Neural cell (in vitro differentiated cells): ENCODE data around the gene AMPD1. TPM values are rescaled to one million over a fixed set of nuclear protein-coding genes. Genes with fewer than 3 reads are reported as not detected.

Source experiments
- H2AFZ ChIP-seq: fragments of 200-600, 300-800 bp; sonication (generic), shearing (Covaris generic); 2 replicates; pipeline ENCODE4 v1.6.0; 2014; ENCODE audit warnings: low read depth, mild to moderate bottlenecking, antibody characterized with exemption, low read length, moderate library complexity
- H3F3A ChIP-seq: fragments of 200-600 bp; shearing (Covaris generic); 2 replicates; pipeline ENCODE4 v1.6.1; 2016; ENCODE audit warnings: mild to moderate bottlenecking, moderate library complexity, mixed read lengths, antibody characterized with exemption, low read length; ENCODE audit not compliant: insufficient read depth, poor library complexity, severe bottlenecking
- H3K27ac ChIP-seq: fragments of 200-600, 300-800 bp; sonication (generic), shearing (Covaris generic); 2 replicates; pipeline ENCODE4 v1.5.1; 2014; ENCODE audit warnings: mild to moderate bottlenecking, low read length, moderate library complexity
- H3K27me3 ChIP-seq: fragments of 300-800, 200-600 bp; sonication (generic), shearing (Covaris generic); 2 replicates; pipeline ENCODE4 v1.6.0; 2014; ENCODE audit warnings: mild to moderate bottlenecking, low read depth, low read length, moderate library complexity; ENCODE audit not compliant: insufficient read depth
- H3K36me3 ChIP-seq: fragments of 300-800, 200-600 bp; sonication (generic), shearing (Covaris generic); 2 replicates; pipeline ENCODE4 v1.5.1; 2014; ENCODE audit warnings: mild to moderate bottlenecking, antibody characterized with exemption, low read length, moderate library complexity; ENCODE audit not compliant: insufficient read depth
- H3K4me2 ChIP-seq: fragments of 300-800, 200-600 bp; sonication (generic), shearing (Covaris generic); 2 replicates; pipeline ENCODE4 v1.6.0; 2014; ENCODE audit warnings: mild to moderate bottlenecking, low read length
- H3K4me3 ChIP-seq: fragments of 300-800, 200-600 bp; sonication (generic), shearing (Covaris generic); 2 replicates; pipeline ENCODE4 v1.5.1; 2014; ENCODE audit warnings: mild to moderate bottlenecking, low read length, moderate library complexity
- H3K79me2 ChIP-seq: fragments of 200-600 bp; shearing (Covaris generic); replicated peaks from 2 replicates; pipeline ENCODE4 v1.6.0; 2014; ENCODE audit warnings: mild to moderate bottlenecking, low read length, moderate library complexity; ENCODE audit not compliant: insufficient read depth
- H3K9ac ChIP-seq: fragments of 300-800, 200-600 bp; sonication (generic), shearing (Covaris generic); 2 replicates; pipeline ENCODE4 v1.6.1; 2016; ENCODE audit warnings: mild to moderate bottlenecking, low read length, mixed read lengths
- H3K9me2 ChIP-seq: fragments of 200-600 bp; shearing (Covaris generic); 2 replicates; pipeline ENCODE4 v1.6.1; 2016; ENCODE audit warnings: mild to moderate bottlenecking, low read length, mixed read lengths; ENCODE audit not compliant: insufficient read depth
- H3K9me3 ChIP-seq: fragments of 200-600, 300-800 bp; sonication (generic), shearing (Covaris generic); 2 replicates; pipeline ENCODE4 v1.6.1; 2016; ENCODE audit warnings: mild to moderate bottlenecking, mixed run types, low read length, moderate library complexity, mixed read lengths
- H4K20me1 ChIP-seq: fragments of 200-600 bp; shearing (Covaris generic); 2 replicates; pipeline ENCODE4 v1.6.1; 2016; ENCODE audit warnings: mild to moderate bottlenecking, mixed run types; ENCODE audit not compliant: insufficient read depth
- CTCF ChIP-seq: fragments of 450-650 bp; IDR thresholded peaks from 2 replicates; pipeline ENCODE4 v1.5.1; 2014; ENCODE audit warnings: antibody characterized with exemption, mild to moderate bottlenecking, moderate library complexity; ENCODE audit not compliant: poor library complexity, severe bottlenecking
- EP300 ChIP-seq: fragments of 450-650 bp; conservative IDR thresholded peaks from 2 replicates; pipeline ENCODE4 v1.6.1; 2014; ENCODE audit warnings: antibody characterized with exemption, mild to moderate bottlenecking, moderate library complexity; ENCODE audit not compliant: poor library complexity, severe bottlenecking
- EZH2 ChIP-seq: fragments of 200-600, 300-800 bp; shearing (Covaris generic), sonication (generic); IDR thresholded peaks from 2 replicates; pipeline ENCODE4 v1.6.1; 2014; ENCODE audit warnings: antibody characterized with exemption, low read length, borderline replicate concordance, mild to moderate bottlenecking; ENCODE audit not compliant: insufficient read depth, poor library complexity, severe bottlenecking
- MXI1 ChIP-seq: fragments of 450-650 bp; conservative IDR thresholded peaks from 2 replicates; pipeline ENCODE4 v1.6.1; 2014; ENCODE audit warnings: antibody characterized with exemption, mild to moderate bottlenecking; ENCODE audit not compliant: poor library complexity, severe bottlenecking
- POLR2AphosphoS5 ChIP-seq: IDR thresholded peaks from 2 replicates; pipeline ENCODE4 v1.6.1; 2012
- RAD21 ChIP-seq: fragments of 450-650 bp; conservative IDR thresholded peaks from 2 replicates; pipeline ENCODE4 v1.6.1; 2014; ENCODE audit warnings: antibody characterized with exemption, mild to moderate bottlenecking, moderate library complexity
- REST ChIP-seq: IDR thresholded peaks from 2 replicates; pipeline ENCODE4 v1.6.1; 2012; ENCODE audit warnings: borderline replicate concordance
- SMC3 ChIP-seq: fragments of 450-650 bp; conservative IDR thresholded peaks from 2 replicates; pipeline ENCODE4 v1.6.1; 2014; ENCODE audit warnings: antibody characterized with exemption, mild to moderate bottlenecking, moderate library complexity; ENCODE audit not compliant: poor library complexity
- TAF1 ChIP-seq: IDR thresholded peaks from 2 replicates; pipeline ENCODE4 v1.6.1; 2012; ENCODE audit warnings: low read depth
- polyA plus RNA-seq: library from polyadenylated mRNA; depleted of rRNA; stranded (reverse); fragments of >200 nt; gene quantifications from 2 replicates; pipeline ENCODE4 v1.2.3, GENCODE V29; 2014

Gene AMPD1
- polyA plus RNA-seq, 1 donor from 2014 or later, result not detected

GRCh38 chr1:114716304-114717170 is 21.2 kb upstream of the AMPD1 start, which contains the start of gene NRAS (continued):
- no peak for TF ChIP-seq REST

GRCh38 chr1:114715952-114716303 is 20.6 kb upstream of the AMPD1 start:
- Histone ChIP-seq H3F3A (no peaks in the 10 kb centered on the region), H2AFZ (peak overlapping the region; percentile 98), H3K27ac (peak overlapping the region; percentile 92), H3K9me3 (no peaks in the 10 kb centered on the region), H4K20me1 (no peaks in the 10 kb centered on the region), H3K79me2 (peaks cover 30% of the 10 kb centered on the region), H3K36me3 (peaks cover 18% of the 10 kb centered on the region), H3K4me2 (peak overlapping the region; percentile 85), H3K9me2 (no peaks in the 10 kb centered on the region), H3K4me3 (peak overlapping the region; percentile 76), H3K9ac (peak overlapping the region; percentile 94), H3K27me3 (no peaks in the 10 kb centered on the region)
- TF ChIP-seq EP300 (no peak), MXI1 (no peak), POLR2AphosphoS5 (no peak), CTCF (no peak), EZH2 (no peak), REST (no peak), RAD21 (no peak), SMC3 (no peak), TAF1 (no peak)
